Measurements from ENCODE around the gene SEH1L.

DNA sequence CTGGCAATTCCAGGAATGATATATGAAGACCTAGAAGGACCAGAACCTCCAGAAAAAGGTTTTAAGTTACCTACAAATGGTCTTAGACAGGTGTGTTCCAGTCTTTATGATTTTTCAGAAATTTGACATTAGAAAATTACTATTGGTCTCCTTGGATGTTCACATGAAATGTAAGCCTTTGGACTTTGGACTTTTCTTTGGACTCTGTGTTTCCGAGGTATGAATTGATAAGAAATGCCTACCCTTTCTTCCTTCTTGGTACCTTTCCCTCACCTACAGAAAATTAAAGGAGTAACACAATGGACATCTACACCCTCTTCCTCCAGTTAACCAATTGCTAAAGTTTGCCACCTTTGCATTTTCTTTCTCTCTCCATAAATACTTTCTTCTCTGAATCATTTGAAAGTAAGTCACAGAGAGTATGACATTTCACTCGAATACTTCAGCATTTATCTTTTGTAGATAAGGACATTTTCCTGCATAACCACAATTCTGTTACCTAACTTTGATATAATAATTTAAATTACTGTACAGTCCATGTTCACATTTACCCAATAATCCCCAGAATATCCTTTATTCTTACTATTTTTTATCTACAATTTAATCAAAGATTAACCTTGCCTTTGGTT lies 69.5 kb downstream of the SEH1L start:
- TF ChIP-seq RAD21 (conservative IDR thresholded peaks at IDR 0.05) (no peak), MXI1 (conservative IDR thresholded peaks at IDR 0.05; ENCODE audit: poor library complexity, severe bottlenecking) (no peak), EZH2 (IDR thresholded peaks at IDR 0.05; ENCODE audit: borderline replicate concordance, insufficient read depth, low read length, poor library complexity, severe bottlenecking) (no peak), EP300 (conservative IDR thresholded peaks at IDR 0.05; ENCODE audit: poor library complexity, severe bottlenecking) (no peak), POLR2AphosphoS5 (IDR thresholded peaks at IDR 0.05) (no peak), SMC3 (conservative IDR thresholded peaks at IDR 0.05; ENCODE audit: poor library complexity) (no peak), TAF1 (IDR thresholded peaks at IDR 0.05; ENCODE audit: low read depth) (no peak)
- TF ChIP-seq, protein P1, sequence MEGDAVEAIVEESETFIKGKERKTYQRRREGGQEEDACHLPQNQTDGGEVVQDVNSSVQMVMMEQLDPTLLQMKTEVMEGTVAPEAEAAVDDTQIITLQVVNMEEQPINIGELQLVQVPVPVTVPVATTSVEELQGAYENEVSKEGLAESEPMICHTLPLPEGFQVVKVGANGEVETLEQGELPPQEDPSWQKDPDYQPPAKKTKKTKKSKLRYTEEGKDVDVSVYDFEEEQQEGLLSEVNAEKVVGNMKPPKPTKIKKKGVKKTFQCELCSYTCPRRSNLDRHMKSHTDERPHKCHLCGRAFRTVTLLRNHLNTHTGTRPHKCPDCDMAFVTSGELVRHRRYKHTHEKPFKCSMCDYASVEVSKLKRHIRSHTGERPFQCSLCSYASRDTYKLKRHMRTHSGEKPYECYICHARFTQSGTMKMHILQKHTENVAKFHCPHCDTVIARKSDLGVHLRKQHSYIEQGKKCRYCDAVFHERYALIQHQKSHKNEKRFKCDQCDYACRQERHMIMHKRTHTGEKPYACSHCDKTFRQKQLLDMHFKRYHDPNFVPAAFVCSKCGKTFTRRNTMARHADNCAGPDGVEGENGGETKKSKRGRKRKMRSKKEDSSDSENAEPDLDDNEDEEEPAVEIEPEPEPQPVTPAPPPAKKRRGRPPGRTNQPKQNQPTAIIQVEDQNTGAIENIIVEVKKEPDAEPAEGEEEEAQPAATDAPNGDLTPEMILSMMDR (IDR thresholded peaks at IDR 0.05; ENCODE audit: poor library complexity, severe bottlenecking): no peak
- TF ChIP-seq, protein P2, sequence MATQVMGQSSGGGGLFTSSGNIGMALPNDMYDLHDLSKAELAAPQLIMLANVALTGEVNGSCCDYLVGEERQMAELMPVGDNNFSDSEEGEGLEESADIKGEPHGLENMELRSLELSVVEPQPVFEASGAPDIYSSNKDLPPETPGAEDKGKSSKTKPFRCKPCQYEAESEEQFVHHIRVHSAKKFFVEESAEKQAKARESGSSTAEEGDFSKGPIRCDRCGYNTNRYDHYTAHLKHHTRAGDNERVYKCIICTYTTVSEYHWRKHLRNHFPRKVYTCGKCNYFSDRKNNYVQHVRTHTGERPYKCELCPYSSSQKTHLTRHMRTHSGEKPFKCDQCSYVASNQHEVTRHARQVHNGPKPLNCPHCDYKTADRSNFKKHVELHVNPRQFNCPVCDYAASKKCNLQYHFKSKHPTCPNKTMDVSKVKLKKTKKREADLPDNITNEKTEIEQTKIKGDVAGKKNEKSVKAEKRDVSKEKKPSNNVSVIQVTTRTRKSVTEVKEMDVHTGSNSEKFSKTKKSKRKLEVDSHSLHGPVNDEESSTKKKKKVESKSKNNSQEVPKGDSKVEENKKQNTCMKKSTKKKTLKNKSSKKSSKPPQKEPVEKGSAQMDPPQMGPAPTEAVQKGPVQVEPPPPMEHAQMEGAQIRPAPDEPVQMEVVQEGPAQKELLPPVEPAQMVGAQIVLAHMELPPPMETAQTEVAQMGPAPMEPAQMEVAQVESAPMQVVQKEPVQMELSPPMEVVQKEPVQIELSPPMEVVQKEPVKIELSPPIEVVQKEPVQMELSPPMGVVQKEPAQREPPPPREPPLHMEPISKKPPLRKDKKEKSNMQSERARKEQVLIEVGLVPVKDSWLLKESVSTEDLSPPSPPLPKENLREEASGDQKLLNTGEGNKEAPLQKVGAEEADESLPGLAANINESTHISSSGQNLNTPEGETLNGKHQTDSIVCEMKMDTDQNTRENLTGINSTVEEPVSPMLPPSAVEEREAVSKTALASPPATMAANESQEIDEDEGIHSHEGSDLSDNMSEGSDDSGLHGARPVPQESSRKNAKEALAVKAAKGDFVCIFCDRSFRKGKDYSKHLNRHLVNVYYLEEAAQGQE (IDR thresholded peaks at IDR 0.05; ENCODE audit: borderline replicate concordance): no peak

Data from neural cell (in vitro differentiated cells).